ENCODE data around the gene ZSWIM4.

- TF ChIP-seq, protein P1, sequence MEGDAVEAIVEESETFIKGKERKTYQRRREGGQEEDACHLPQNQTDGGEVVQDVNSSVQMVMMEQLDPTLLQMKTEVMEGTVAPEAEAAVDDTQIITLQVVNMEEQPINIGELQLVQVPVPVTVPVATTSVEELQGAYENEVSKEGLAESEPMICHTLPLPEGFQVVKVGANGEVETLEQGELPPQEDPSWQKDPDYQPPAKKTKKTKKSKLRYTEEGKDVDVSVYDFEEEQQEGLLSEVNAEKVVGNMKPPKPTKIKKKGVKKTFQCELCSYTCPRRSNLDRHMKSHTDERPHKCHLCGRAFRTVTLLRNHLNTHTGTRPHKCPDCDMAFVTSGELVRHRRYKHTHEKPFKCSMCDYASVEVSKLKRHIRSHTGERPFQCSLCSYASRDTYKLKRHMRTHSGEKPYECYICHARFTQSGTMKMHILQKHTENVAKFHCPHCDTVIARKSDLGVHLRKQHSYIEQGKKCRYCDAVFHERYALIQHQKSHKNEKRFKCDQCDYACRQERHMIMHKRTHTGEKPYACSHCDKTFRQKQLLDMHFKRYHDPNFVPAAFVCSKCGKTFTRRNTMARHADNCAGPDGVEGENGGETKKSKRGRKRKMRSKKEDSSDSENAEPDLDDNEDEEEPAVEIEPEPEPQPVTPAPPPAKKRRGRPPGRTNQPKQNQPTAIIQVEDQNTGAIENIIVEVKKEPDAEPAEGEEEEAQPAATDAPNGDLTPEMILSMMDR (IDR thresholded peaks at IDR 0.05), result no peak
- TF ChIP-seq POLR2A (IDR thresholded peaks at IDR 0.05), result no peak
Observed at GRCh38 chr19:13868663-13869062, 73.4 kb downstream of the ZSWIM4 start.

Measured in right lobe of liver (tissue), 4 donors.